GM19193 (cell line): ENCODE data around the gene OVCA2.

Experiments used
- POLR2A ChIP-seq: IDR thresholded peaks from 4 replicates; pipeline ENCODE4 v1.6.1; 2011; ENCODE audit not compliant: insufficient read depth, insufficient read length; ENCODE audit errors: extremely low read depth

Gene OVCA2

GRCh38 chr17:2053380-2054261 lies 11.8 kb downstream of the OVCA2 start:
- no peak for TF ChIP-seq POLR2A

- no peak for TF ChIP-seq POLR2A
These were observed 12.4 kb downstream of the OVCA2 start for GRCh38 chr17:2054262-2054511.

- TF ChIP-seq POLR2A = peak; percentile 66
These were observed 12.9 kb downstream of the OVCA2 start, which contains the start of gene HIC1 for GRCh38 chr17:2054512-2055291. HIC1 (plus strand) TSS chr17:2055103; CDS start chr17:2056691, 1,588 bp downstream.

- TF ChIP-seq POLR2A = peak; percentile 39
These were observed 13.7 kb downstream of the OVCA2 start for GRCh38 chr17:2055292-2056205.

- peak; percentile 13 for TF ChIP-seq POLR2A
These were observed 14.7 kb downstream of the OVCA2 start for GRCh38 chr17:2056206-2057174.

- TF ChIP-seq POLR2A = no peak
These were observed 15.4 kb downstream of the OVCA2 start for GRCh38 chr17:2057175-2057759.

- TF ChIP-seq POLR2A = peak; percentile 22
These were observed 16.2 kb downstream of the OVCA2 start for GRCh38 chr17:2057760-2058585.

- TF ChIP-seq POLR2A = peak; percentile 18
These were observed 17.0 kb downstream of the OVCA2 start for GRCh38 chr17:2058586-2059546.

GRCh38 chr17:2059547-2060384 lies 17.9 kb downstream of the OVCA2 start:
- no peak for TF ChIP-seq POLR2A

GRCh38 chr17:2060385-2060658 lies 18.5 kb downstream of the OVCA2 start:
- TF ChIP-seq POLR2A = peak; percentile 23
